Activated gamma-delta T cell treated with Interleukin-2 at 50 U/mL for 16 hours (primary cell): ENCODE measurements around the gene PTK6.
A peak's percentile ranks its signal among the peaks of the same experiment; 100 is the strongest.
"Not testable (repeated sequence)": the region's sequence is repeated elsewhere in the genome, so short reads cannot be mapped to it uniquely, and the experiment has no call there.

Experiments
- DNase-seq: peaks from one replicate; pipeline ENCODE4 v3.0.0-alpha.2; 2020

Gene PTK6

DNA sequence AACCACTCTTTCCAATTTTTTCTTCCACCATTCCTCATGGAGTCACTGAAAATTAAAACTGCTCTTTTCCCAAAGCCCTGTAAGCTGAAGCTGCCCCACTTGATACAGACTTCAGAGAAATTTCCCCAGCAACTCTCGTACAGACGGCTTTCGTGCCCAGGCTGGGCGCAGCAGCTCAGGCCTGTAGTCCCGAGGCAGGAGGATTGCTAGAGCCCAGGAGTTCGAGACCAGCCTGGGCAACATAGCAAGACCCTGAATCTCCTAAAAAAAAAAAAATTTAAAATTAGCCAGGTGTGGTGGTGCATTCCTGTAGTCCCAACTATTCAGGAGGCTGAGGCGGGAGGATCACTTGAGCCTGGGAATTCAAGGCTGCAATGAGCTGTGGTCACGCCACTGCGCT, 10.0 kb downstream of the PTK6 start:
- DNase-seq: no peak

DNA sequence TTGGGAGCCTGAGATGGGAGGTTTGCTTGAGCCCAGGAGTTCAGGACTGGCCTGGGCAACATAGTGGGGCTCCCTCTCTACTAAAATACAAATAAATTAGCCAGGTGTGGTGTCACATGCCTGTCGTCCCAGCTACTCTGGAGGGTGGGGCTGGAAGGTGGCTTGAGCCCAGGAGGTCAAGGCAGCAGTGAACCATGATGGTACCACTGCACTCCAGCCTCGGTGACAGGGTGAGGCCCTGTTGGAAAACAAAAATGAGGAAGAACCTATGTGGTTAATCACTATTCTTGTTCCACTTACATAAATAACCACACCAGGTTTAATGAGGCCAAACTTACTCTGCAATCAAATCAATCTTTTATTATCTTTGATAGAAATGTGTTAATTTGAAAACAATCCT, 11.2 kb downstream of the PTK6 start:
- DNase-seq: no peak

- DNase-seq: no peak
Measured at GRCh38 chr20:63525185-63525584, 12.0 kb downstream of the PTK6 start.

GRCh38 chr20:63522981-63523611, 14.1 kb downstream of the PTK6 start:
- DNase-seq: no peak

DNA sequence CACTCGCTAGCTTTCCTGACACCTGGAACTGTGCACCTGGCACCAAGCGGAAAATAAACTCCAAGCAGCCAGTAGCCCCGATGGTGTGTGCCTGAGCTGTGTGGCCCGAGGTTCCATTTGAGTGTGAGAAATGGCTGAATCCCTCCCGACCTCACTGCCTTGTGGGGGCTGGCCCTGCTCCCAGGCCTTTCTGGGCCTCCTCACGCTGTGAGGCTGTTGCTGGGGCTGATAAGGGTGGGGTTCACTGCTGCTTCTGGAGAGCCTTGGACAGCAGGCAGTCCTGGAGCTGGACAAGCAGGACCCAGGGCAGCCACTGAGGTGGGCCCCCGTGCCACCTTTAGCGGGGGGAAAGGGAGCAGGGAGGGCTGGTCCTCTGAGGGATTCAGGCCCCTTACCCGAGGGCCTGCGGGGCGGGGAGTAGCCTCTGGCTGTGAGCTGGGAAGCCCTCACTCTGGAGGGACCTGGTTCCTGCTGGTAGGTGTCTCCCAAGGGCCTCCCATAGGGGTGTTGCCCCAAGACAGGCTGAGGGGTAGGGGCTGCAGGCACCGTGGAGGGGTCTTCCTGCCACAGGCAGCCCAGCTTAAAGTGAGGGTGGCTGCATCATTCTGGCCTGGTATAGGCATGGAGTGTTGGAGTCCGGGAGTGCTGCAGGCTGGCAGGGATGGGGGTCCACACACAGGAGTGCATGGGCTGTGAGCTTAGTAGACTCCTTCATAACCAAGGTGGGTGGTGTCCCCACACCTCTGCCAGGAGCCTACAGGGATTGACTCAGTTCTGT, 14.9 kb downstream of the PTK6 start:
- DNase-seq: no peak

DNA sequence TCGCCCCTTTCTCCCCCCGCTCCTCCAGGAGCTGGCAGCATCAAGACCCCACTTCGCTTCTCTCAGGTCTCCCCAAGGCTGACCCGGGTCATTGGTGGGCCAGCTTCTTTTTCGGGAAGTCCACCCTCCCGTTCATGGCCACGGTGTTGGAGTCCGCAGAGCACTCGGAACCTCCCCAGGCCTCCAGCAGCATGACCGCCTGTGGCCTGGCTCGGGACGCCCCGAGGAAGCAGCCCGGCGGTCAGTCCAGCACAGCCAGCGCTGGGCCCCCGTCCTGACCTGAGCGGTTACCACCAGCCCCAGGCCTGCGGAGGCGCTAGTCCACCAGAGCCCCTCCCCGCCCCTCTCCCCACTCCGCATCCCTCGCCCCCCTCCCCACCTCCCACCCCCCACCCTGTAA, 15.6 kb downstream of the PTK6 start:
- DNase-seq: no peak

DNA sequence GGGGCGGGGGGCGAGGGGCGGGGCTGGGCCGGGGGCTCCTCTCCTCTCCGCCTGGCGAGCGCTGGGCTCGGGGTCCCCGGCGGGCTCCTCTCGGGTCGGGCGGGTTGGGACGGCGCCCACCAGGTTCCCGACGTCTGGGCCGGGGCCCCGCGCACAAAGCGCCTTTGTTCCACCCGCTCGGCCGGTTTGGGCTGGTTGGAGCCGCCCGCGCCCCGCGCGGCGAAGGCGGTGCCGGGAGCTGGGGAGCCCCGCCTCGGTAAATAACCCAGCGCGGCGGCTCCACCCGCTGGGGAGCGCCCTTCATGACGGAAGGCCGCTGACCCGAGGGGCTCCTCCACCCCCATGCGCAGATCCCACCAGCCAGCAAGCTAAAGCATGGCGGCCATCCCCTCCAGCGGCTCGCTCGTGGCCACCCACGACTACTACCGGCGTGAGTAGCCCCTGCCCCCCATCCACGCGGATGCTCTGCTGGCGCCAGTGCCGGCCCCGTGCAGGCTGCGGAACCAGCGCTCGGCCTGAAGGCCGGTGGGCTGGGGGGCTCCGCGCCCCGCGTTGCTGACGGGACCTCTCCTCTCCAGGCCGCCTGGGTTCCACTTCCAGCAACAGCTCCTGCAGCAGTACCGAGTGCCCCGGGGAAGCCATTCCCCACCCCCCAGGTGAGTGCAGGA, 16.1 kb downstream of the PTK6 start:
- peak; percentile 64 for DNase-seq

DNA sequence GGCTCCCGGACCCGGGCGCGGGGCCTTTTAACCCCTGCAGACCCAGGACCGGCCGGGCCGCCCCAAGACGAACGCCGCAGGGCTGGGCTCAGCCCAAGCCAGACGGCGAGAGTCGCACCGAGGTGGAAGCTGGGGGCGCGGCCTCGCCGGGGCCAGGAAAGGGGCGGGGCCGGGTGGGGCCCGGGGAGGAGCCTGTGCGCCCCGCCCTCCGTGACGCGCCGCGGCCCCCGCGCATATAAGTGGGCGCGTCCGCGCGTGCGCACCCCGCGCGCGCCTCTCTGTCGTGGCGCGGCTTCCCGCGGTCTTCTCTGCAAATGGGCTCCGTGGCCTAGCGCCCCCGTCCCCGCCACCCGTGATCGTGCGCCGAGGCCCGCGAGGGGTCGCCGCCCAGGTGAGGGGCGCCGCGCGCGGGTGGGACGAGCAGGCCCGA, 16.7 kb downstream of the PTK6 start, which contains the start of gene PPDPF:
TSS of gene PPDPF (plus strand) at position 262 of the 430 bp plus-strand sequence. CDS start 544 bp downstream, outside the sequence.
- DNase-seq: peak; percentile 80

DNA sequence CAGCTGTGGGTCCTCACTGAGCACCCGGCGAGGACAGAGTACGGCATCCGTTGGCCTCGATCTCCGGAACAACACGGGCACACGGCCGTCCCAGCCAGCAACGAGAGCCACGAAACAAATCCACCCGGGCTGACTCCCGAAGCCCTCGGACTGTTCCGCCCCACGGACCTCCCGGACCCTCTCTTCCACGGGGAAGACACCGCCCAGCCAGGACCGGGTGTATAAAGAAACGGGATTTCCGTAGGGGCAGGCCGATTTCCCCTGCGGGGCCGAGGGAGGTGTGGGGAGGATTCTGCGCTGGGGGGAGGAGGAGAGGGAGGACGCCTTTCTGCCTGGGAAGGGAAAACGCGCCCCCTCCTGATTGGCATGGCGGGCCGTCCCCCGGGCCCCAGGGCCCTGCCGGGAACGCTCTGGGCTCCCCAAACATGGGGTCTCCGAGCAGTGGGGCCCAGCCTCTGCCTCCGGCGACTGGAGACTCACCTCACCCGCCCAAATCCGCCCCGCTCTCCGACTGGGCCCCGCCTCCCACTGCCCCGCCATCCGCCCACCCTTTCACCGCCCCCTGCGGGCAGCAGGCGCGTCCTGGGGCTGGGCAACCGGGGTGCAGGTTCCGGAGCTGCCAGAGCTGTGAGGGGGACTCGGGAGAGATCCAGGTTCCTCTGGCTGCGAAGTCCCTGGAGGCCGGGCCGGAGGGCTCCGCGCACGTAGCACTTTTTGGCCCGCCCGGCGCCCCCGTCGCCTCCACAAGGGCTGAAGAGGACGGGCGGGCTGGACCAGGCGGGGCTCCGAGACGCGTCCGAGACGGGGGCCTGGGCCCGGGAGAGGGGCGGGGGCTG, 17.3 kb downstream of the PTK6 start:
- peak; percentile 73 for DNase-seq

- DNase-seq: peak; percentile 7
Measured at GRCh38 chr20:63518946-63519667, 18.1 kb downstream of the PTK6 start.

DNA sequence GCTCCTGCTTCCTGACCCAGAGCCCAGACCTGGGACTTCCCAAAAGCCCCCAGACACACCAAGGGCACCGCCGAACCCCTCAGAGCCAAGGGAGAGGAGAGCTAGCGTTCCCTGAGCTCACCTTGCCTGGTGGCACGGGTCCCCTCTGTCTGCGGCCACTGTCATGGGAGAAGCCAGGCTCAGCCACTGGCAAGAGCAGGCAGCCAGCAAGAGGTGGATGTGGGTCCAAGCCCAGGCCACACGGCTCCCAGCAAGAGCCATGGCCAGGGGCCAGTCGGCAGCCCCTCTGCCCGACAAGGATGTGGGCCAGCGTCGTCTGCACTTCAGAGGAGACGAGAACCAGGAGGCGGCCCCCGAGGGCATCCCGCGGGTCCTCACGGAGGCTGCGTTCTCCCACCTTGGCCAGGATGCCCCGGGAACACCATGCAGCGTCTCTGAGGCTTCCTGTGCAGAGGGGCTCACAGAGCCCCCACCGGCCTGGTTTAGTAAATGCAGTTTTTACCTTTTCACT, 18.8 kb downstream of the PTK6 start:
- no peak for DNase-seq

- no peak for DNase-seq
Measured at GRCh38 chr20:63517376-63518309, 19.5 kb downstream of the PTK6 start.

- DNase-seq: not testable (repeated sequence)
Measured at GRCh38 chr20:63514520-63514919, 22.7 kb downstream of the PTK6 start.

DNA sequence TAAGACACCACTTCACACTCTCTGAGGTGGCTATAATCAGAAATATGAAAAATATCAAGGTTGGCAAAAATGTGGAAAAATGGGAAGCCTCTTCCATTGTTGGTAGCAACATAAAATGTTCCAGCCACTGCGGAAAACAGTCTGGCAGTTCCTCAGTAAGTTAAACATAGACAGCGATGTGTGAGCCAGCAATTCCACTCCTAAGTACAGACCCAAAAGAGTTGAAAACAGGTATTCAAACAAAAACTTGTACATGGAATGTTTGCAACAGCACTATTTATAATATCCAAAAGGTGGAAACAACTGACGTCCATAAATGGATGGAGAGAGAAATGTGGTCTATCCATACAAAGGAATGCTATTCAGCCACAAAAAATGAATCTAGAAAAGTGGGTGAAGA, 24.0 kb downstream of the PTK6 start:
- DNase-seq: no peak

DNA sequence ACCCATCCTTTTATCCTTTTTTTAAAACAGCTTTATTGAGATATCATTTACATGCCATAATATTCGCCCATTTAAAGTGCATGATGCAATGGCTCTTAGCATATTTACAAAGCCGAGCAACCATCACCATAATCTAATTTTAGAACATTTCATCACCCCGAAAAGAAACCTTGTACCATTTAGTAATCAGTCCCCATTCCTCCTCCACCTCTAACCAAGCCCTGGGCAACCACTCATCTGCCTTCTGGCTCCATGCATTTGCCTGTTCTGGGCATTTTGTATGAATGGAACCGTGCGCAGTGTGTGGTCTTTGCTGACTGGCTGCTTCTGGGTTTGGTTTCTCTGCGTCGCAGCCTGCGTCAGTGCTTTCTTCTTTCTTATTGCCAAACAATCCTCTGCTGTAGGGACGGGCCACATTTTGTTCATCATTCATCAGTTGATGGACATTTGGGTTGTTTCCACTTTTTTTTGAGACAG, 28.1 kb downstream of the PTK6 start:
- DNase-seq: no peak

DNA sequence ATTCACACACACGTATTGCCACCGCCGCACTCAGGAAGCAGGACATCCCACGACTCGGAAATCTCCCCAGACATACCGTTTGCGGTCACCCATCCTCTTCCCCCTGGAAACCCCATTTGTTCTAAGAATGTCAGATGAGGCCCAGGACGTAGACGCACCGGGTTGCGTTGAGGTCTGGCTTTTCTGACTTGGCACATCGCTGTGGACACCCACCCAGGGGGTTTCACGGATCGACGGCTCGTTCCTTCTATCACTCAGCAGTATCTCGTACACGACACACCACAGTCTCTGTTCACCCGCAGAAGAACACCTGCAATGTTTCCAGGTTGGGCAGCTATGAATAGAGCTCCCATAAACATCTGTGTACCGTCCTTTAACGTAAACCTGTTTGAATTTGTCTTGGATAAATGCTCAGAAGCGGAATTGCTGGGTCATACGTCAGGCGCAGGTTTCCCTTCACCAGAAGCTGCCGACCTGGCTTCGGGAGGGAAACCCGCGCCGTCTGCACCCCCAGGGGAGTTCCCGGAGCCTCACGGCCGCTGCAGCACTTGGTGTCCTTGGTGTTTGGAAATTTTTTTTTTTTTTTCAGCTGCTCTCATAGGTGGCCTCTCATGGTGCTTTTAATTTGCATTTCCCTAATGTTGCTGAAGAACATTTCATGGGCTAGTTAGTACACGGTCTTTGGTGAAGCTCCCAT, 29.0 kb downstream of the PTK6 start:
- DNase-seq: no peak

- no peak for DNase-seq
Measured at GRCh38 chr20:63507083-63507743, 30.0 kb downstream of the PTK6 start.

DNA sequence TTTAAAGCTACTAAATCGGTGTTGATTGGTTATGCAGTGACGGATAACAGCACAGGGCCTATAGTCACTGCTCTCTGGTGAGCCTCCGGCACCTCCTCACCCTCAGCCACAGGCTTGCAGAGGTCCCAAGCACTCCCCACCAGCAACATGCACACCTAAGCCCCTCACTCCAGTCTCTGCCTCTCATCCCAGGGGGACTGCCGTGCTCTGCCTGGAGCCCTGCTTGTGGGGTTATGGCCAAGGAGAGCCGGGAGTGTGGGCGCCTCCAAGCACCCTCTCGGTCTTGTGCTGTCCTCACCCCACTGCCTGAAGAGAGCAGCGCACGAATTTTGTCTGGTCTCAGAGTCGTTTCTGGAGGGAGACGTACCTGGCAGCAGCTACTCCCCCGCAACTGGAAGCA, 31.5 kb downstream of the PTK6 start:
- DNase-seq: no peak

- DNase-seq: no peak
Measured at GRCh38 chr20:63505281-63505680, 31.9 kb downstream of the PTK6 start.

- DNase-seq: no peak
Measured at GRCh38 chr20:63504642-63505041, 32.5 kb downstream of the PTK6 start.
